Measurements from ENCODE around the gene SCARB1. TPM values are rescaled to one million over a fixed set of nuclear protein-coding genes. Genes with fewer than 3 reads are reported as not detected.

SCARB1 gene
- polyA plus RNA-seq, 2 donors = 7.4 to 8.6 TPM

DNA sequence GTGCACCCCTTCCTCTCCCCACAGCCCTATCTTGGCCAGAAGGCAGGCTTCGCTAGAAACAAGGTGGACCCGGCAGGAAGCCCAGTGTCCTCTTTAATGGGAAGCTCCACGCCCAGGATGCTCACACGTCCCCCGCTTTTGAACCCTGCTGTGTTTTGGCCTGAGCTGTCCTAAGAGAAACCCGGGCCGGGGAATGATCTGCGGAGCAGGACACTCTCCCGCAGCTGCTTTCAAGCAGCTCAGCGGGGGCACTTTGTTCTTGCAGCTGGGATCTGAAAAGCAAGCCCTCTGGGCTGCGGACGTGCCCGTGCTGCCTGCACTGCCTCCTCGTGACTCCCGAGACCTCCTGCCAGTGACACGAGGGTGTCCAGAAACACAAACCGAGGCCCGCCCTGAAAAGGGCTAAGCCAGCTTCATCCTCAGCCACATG lies 30.0 kb downstream of the SCARB1 start:
- no peaks in the 10 kb centered on the region for H3K36me3 ChIP-seq (ENCODE audit: control insufficient read depth in 2 of 2, insufficient read depth in 2 of 2, low read length in 1 of 2)
- H3K27me3 ChIP-seq (ENCODE audit: control insufficient read depth in 1 of 2, insufficient read depth in 2 of 2, low read length in 2 of 2) = no peaks in the 10 kb centered on the region
- 66 to 78% methylated on average over 18 of the region's 18 CpGs for WGBS, 2 donors
- H3K27ac ChIP-seq (ENCODE audit: low read depth in 2 of 2, low read length in 1 of 2) = no peak overlapping the region
- H3K4me1 ChIP-seq (ENCODE audit: control insufficient read depth in 2 of 2, insufficient read depth in 2 of 2, low read length in 1 of 2) = peaks cover 2% of the 10 kb centered on the region in 2 donors
- no peak overlapping the region for H3K4me3 ChIP-seq (ENCODE audit: low read depth in 1 of 2, low read length in 2 of 2)
- peaks cover 0 to 2% of the 10 kb centered on the region in 2 donors for H3K9me3 ChIP-seq (ENCODE audit: control insufficient read depth in 2 of 2, insufficient read depth in 1 of 2, low read depth in 1 of 2, low read length in 1 of 2)

- H3K27ac ChIP-seq (ENCODE audit: low read depth in 2 of 2, low read length in 1 of 2) = no peak overlapping the region
- H3K36me3 ChIP-seq (ENCODE audit: control insufficient read depth in 2 of 2, insufficient read depth in 2 of 2, low read length in 1 of 2) = no peaks in the 10 kb centered on the region
- H3K4me1 ChIP-seq (ENCODE audit: control insufficient read depth in 2 of 2, insufficient read depth in 2 of 2, low read length in 1 of 2) = peaks cover 2 to 3% of the 10 kb centered on the region in 2 donors
- no peaks in the 10 kb centered on the region for H3K27me3 ChIP-seq (ENCODE audit: control insufficient read depth in 1 of 2, insufficient read depth in 2 of 2, low read length in 2 of 2)
- 65 to 74% methylated on average over 4 of the region's 4 CpGs for WGBS, 2 donors
- H3K9me3 ChIP-seq (ENCODE audit: control insufficient read depth in 2 of 2, insufficient read depth in 1 of 2, low read depth in 1 of 2, low read length in 1 of 2) = peaks cover 0 to 2% of the 10 kb centered on the region in 2 donors
- H3K4me3 ChIP-seq (ENCODE audit: low read depth in 1 of 2, low read length in 2 of 2) = no peak overlapping the region
Measured at GRCh38 chr12:124832856-124833255, 30.8 kb downstream of the SCARB1 start.

DNA sequence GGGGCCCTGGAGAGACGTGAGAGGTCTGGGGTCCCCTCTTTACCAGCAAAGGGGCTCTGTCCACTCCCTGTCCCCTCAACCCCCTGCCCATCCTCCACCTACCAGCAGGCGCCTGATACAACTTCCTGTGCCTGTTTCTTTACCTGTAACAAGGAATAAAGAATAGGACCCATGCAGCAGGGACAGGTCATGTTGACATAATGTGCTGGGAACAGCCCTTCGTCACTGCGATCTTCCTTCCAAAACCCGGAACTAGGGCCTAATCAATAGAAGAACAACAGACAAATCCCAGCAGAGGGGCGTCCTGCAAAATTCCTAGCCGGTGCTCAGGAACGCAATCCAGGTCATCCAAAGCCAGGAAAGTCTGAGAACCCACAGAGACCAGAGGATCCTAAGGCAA lies 32.1 kb downstream of the SCARB1 start:
- H3K36me3 ChIP-seq (ENCODE audit: control insufficient read depth in 2 of 2, insufficient read depth in 2 of 2, low read length in 1 of 2) = no peaks in the 10 kb centered on the region
- WGBS, 2 donors = 96 to 97% methylated on average over 8 of the region's 8 CpGs
- no peak overlapping the region for H3K4me3 ChIP-seq (ENCODE audit: low read depth in 1 of 2, low read length in 2 of 2)
- peaks cover 0 to 2% of the 10 kb centered on the region in 2 donors for H3K9me3 ChIP-seq (ENCODE audit: control insufficient read depth in 2 of 2, insufficient read depth in 1 of 2, low read depth in 1 of 2, low read length in 1 of 2)
- H3K27ac ChIP-seq (ENCODE audit: low read depth in 2 of 2, low read length in 1 of 2) = no peak overlapping the region
- peaks cover 2 to 3% of the 10 kb centered on the region in 2 donors for H3K4me1 ChIP-seq (ENCODE audit: control insufficient read depth in 2 of 2, insufficient read depth in 2 of 2, low read length in 1 of 2)
- H3K27me3 ChIP-seq (ENCODE audit: control insufficient read depth in 1 of 2, insufficient read depth in 2 of 2, low read length in 2 of 2) = no peaks in the 10 kb centered on the region

- peaks cover 0 to 2% of the 10 kb centered on the region in 2 donors for H3K9me3 ChIP-seq (ENCODE audit: control insufficient read depth in 2 of 2, insufficient read depth in 1 of 2, low read depth in 1 of 2, low read length in 1 of 2)
Measured at GRCh38 chr12:124830306-124830705, 33.4 kb downstream of the SCARB1 start.

DNA sequence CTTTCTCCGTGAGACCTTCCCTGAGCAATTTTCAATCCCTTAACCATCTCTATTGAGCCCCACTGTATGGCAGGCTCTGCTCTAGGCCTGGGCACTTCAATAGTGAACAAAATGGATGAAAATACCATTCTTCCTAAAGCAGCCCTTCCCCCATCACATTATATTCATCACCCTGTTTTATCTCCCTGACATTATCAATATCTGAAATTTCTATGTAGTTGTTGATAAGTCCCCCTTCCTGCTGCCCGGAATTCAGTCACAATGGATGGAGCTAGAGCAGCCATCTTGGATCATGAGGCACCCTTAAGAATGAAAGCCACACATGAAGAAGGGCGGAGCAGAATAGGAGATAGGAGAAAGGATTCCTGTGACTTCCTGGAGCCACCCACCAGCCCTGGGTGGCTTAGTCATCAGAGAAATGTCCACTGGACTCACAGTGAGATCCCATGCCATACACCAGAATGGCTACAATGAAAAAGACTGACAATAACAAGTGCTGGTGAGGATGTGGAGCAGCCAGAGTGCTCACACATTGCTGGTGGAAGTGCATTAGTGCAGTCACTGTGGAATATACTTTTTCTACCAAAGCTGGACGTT lies 33.9 kb downstream of the SCARB1 start:
- WGBS, 2 donors = 98% methylated on average over 4 of the region's 4 CpGs
- Histone ChIP-seq H3K9me3 (ENCODE audit: control insufficient read depth in 2 of 2, insufficient read depth in 1 of 2, low read depth in 1 of 2, low read length in 1 of 2) (peaks cover 0 to 2% of the 10 kb centered on the region in 2 donors), H3K4me3 (ENCODE audit: low read depth in 1 of 2, low read length in 2 of 2) (no peak overlapping the region), H3K27me3 (ENCODE audit: control insufficient read depth in 1 of 2, insufficient read depth in 2 of 2, low read length in 2 of 2) (no peaks in the 10 kb centered on the region), H3K36me3 (ENCODE audit: control insufficient read depth in 2 of 2, insufficient read depth in 2 of 2, low read length in 1 of 2) (no peaks in the 10 kb centered on the region), H3K27ac (ENCODE audit: low read depth in 2 of 2, low read length in 1 of 2) (no peak overlapping the region), H3K4me1 (ENCODE audit: control insufficient read depth in 2 of 2, insufficient read depth in 2 of 2, low read length in 1 of 2) (peaks cover 2 to 3% of the 10 kb centered on the region in 2 donors)

More at GRCh38 chr12:124830306-124830705, 33.4 kb downstream of the SCARB1 start:
- no peak overlapping the region for H3K27ac ChIP-seq (ENCODE audit: low read depth in 2 of 2, low read length in 1 of 2)
- H3K36me3 ChIP-seq (ENCODE audit: control insufficient read depth in 2 of 2, insufficient read depth in 2 of 2, low read length in 1 of 2) = no peaks in the 10 kb centered on the region
- no peaks in the 10 kb centered on the region for H3K27me3 ChIP-seq (ENCODE audit: control insufficient read depth in 1 of 2, insufficient read depth in 2 of 2, low read length in 2 of 2)
- WGBS, 2 donors = 98 to 99% methylated on average over 6 of the region's 6 CpGs
- H3K4me1 ChIP-seq (ENCODE audit: control insufficient read depth in 2 of 2, insufficient read depth in 2 of 2, low read length in 1 of 2) = peaks cover 2 to 3% of the 10 kb centered on the region in 2 donors
- no peak overlapping the region for H3K4me3 ChIP-seq (ENCODE audit: low read depth in 1 of 2, low read length in 2 of 2)

DNA sequence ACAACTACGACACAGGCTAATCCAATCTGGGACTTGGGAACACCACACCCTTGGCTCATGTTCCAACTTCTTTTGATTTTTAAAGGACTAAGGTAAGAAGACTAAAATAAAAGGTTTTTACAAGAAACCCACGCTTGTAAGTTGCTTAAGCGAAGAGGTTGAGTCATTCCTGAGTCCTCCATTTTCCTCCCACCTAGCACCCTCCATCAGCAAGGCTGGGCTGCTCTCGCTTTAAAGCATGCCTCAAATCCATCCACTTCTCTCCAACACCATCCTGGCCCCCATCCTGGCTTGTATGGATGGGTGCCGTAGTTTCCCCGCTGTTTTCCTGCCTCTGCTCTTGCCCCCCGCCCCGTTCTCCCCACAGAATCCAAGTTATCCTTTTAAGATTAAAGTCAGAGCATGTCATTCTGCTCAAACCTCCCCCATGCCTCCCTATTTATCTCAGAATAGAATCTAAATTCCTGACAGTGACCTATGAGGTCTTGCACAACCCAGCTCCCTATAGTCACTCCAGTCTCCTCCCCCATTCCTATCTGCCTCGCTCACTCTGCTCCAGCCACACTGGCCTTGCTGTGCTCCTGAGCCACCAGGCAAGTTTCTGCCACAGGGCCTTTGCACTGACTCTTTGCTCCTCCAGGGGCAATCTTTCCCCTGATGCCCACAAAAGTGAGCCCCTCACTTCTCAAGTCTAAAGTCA lies 34.5 kb downstream of the SCARB1 start:
- Histone ChIP-seq H3K27me3 (ENCODE audit: control insufficient read depth in 1 of 2, insufficient read depth in 2 of 2, low read length in 2 of 2) (no peaks in the 10 kb centered on the region), H3K4me1 (ENCODE audit: control insufficient read depth in 2 of 2, insufficient read depth in 2 of 2, low read length in 1 of 2) (peaks cover 2 to 3% of the 10 kb centered on the region in 2 donors), H3K9me3 (ENCODE audit: control insufficient read depth in 2 of 2, insufficient read depth in 1 of 2, low read depth in 1 of 2, low read length in 1 of 2) (peaks cover 0 to 2% of the 10 kb centered on the region in 2 donors), H3K4me3 (ENCODE audit: low read depth in 1 of 2, low read length in 2 of 2) (no peak overlapping the region), H3K36me3 (ENCODE audit: control insufficient read depth in 2 of 2, insufficient read depth in 2 of 2, low read length in 1 of 2) (no peaks in the 10 kb centered on the region), H3K27ac (ENCODE audit: low read depth in 2 of 2, low read length in 1 of 2) (peak overlapping the region; percentile 13 to 40)
- WGBS, 2 donors = 67 to 72% methylated on average over 9 of the region's 9 CpGs

- peaks cover 1 to 3% of the 10 kb centered on the region in 2 donors for H3K4me1 ChIP-seq (ENCODE audit: control insufficient read depth in 2 of 2, insufficient read depth in 2 of 2, low read length in 1 of 2)
- H3K4me3 ChIP-seq (ENCODE audit: low read depth in 1 of 2, low read length in 2 of 2) = no peak overlapping the region
- H3K36me3 ChIP-seq (ENCODE audit: control insufficient read depth in 2 of 2, insufficient read depth in 2 of 2, low read length in 1 of 2) = no peaks in the 10 kb centered on the region
- peak overlapping the region; percentile 13 to 40 for H3K27ac ChIP-seq (ENCODE audit: low read depth in 2 of 2, low read length in 1 of 2)
- H3K9me3 ChIP-seq (ENCODE audit: control insufficient read depth in 2 of 2, insufficient read depth in 1 of 2, low read depth in 1 of 2, low read length in 1 of 2) = peaks cover 0 to 2% of the 10 kb centered on the region in 2 donors
- H3K27me3 ChIP-seq (ENCODE audit: control insufficient read depth in 1 of 2, insufficient read depth in 2 of 2, low read length in 2 of 2) = no peaks in the 10 kb centered on the region
- WGBS, 2 donors = 63 to 73% methylated on average over 18 of the region's 18 CpGs
Measured at GRCh38 chr12:124828264-124829007, 35.2 kb downstream of the SCARB1 start.

- Histone ChIP-seq H3K4me3 (ENCODE audit: low read depth in 1 of 2, low read length in 2 of 2) (no peak overlapping the region), H3K9me3 (ENCODE audit: control insufficient read depth in 2 of 2, insufficient read depth in 1 of 2, low read depth in 1 of 2, low read length in 1 of 2) (peaks cover 0 to 2% of the 10 kb centered on the region in 2 donors), H3K27me3 (ENCODE audit: control insufficient read depth in 1 of 2, insufficient read depth in 2 of 2, low read length in 2 of 2) (no peaks in the 10 kb centered on the region), H3K4me1 (ENCODE audit: control insufficient read depth in 2 of 2, insufficient read depth in 2 of 2, low read length in 1 of 2) (peaks cover 0 to 3% of the 10 kb centered on the region in 2 donors), H3K27ac (ENCODE audit: low read depth in 2 of 2, low read length in 1 of 2) (no peak overlapping the region), H3K36me3 (ENCODE audit: control insufficient read depth in 2 of 2, insufficient read depth in 2 of 2, low read length in 1 of 2) (no peaks in the 10 kb centered on the region)
- 77% methylated on average over 15 of the region's 15 CpGs for WGBS, 2 donors
Measured at GRCh38 chr12:124827588-124828184, 36.0 kb downstream of the SCARB1 start.

GRCh38 chr12:124824195-124824594 lies 39.5 kb downstream of the SCARB1 start:
- Histone ChIP-seq H3K27ac (ENCODE audit: low read depth in 2 of 2, low read length in 1 of 2) (no peak overlapping the region), H3K4me1 (ENCODE audit: control insufficient read depth in 2 of 2, insufficient read depth in 2 of 2, low read length in 1 of 2) (peaks cover 0 to 3% of the 10 kb centered on the region in 2 donors), H3K36me3 (ENCODE audit: control insufficient read depth in 2 of 2, insufficient read depth in 2 of 2, low read length in 1 of 2) (no peaks in the 10 kb centered on the region), H3K4me3 (ENCODE audit: low read depth in 1 of 2, low read length in 2 of 2) (no peak overlapping the region), H3K27me3 (ENCODE audit: control insufficient read depth in 1 of 2, insufficient read depth in 2 of 2, low read length in 2 of 2) (no peaks in the 10 kb centered on the region), H3K9me3 (ENCODE audit: control insufficient read depth in 2 of 2, insufficient read depth in 1 of 2, low read depth in 1 of 2, low read length in 1 of 2) (no peaks in the 10 kb centered on the region)
- 88 to 90% methylated on average over 8 of the region's 8 CpGs for WGBS, 2 donors
